Superior temporal gyrus (tissue), 1 donor: ENCODE measurements around the gene TPI1.
"Not testable (repeated sequence)": the region's sequence is repeated elsewhere in the genome, so short reads cannot be mapped to it uniquely, and the experiment has no call there.

ENCODE experiments used
- DNase-seq: peaks from one replicate; pipeline ENCODE4 v3.0.0-alpha.2; 2016; ENCODE audit errors: extremely low spot score

TPI1 gene

DNA sequence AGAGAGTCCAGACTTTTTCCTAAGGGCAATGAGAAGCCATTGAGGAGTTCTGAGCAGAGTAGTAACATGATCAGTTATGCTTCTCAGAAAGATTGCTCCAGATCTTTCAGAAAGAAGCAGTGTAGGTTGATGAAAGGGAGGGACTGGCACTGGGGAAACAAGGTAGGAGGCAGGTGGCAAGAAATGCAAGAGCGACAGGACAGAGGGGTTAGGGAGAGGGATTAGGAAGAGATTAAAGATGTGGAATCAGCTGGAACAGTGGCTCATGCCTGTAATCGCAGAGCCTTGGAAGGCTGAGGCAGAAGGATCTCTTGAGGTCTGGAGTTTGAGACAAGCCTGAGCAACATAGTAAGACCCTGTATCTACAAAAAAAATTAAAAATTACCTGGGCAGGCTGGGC lies 19.7 kb upstream of the TPI1 start:
- no peak for DNase-seq

DNA sequence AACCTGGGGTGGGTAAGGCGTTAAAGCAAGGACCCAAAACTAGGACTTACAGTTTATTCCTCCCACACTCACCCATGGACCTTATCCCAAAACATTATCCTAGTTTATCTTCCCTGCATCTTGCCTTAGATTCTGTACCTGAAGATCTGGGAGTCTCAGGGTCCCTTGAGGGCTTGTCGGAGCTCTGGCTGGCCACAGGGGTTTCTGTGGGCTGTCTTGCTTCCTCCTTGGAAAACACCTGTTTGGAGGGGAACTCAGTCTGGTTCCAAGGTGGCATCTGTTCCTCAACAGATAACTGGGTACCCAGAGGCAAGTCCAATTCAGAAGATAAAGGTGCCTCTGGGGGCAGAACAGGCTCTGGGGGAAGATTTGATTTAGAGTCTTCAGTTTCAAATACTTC lies 17.9 kb upstream of the TPI1 start:
- DNase-seq, result no peak

DNA sequence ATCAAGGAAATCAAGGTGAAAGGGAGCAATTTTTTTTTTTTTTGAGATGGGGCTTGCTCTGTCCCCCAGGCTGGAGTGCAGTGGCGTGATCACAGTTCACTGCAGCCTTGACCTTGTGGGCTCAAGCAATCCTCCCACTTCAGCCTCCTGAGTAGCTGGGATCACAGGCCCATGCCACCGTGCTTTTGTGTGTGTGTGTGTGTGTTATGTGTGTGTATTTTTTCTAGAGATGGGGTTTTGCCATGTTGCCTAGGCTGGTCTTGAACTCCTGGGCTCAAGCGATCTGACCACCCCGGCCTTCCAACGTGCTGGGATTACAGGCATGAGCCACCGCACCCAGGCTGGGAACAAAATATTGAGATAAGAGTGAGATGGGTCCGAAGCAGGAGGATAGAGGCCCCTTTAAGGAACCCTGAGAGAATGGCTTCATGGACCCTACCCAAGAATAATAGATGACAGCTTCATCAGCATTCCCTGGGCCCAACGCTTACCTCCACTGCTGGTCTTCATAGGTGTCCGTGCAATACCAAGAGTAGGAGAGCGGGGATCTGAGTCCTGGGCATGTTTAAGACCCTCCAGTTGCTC lies 17.3 kb upstream of the TPI1 start:
- no peak for DNase-seq

DNA sequence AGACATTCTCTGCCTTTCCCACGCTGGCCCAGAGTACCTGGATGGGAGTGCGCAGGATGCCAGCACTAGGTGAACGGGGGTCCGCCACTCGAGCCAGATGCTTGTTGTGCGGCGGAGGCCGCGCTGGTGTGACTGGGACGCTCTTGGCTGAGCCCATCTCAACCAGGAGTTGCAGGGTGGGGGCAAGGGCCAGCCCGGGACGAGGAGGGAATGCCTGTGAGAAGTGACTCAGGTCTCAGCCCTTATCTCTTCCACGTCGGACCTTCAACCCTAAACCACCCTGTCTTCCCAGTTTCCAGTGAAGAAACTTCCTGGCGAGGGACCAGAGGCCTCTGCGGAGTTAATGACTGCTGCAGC lies 16.6 kb upstream of the TPI1 start:
- no peak for DNase-seq

DNA sequence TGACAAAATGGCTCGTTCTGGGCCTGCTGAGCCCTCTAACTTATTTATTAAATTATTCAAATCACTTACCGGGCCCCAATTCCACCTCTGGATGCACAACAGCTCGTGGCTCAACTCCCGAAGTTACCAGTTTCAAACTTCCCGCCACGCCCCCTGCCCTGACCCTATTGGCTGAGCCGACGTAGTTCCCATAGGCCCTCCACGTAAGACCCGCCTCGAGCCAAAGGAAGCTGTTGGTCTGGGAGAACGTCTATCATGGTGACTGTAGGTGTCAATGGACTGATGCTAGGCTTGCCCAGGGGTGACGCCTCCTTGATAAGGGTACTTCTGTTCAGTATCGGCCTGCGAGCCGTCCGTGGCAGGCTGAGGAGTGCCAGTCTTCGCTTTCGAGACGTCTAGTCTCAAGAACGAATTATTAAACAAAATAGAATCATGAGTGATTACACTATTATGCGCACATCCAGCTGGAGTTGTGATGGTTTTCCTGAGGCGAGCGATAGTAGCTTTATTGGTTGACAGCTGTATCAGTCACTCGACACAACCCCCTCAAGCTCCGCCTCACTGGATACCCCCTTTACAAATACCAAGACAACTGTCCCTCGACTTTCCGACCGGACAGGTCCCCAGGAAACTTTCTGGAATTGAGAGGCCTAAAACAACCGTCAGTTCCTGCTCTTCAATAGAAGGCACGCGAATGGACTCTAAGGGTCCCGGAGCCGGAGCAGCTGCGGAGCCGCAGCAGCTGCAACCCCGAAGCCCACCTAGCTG lies 16.0 kb upstream of the TPI1 start, which contains the start of gene CDCA3:
TSS of gene CDCA3 (minus strand) at position 134 of the 768 bp plus-strand sequence. CDS start 334 bp downstream, outside the sequence.
- peak; percentile 99 for DNase-seq

DNA sequence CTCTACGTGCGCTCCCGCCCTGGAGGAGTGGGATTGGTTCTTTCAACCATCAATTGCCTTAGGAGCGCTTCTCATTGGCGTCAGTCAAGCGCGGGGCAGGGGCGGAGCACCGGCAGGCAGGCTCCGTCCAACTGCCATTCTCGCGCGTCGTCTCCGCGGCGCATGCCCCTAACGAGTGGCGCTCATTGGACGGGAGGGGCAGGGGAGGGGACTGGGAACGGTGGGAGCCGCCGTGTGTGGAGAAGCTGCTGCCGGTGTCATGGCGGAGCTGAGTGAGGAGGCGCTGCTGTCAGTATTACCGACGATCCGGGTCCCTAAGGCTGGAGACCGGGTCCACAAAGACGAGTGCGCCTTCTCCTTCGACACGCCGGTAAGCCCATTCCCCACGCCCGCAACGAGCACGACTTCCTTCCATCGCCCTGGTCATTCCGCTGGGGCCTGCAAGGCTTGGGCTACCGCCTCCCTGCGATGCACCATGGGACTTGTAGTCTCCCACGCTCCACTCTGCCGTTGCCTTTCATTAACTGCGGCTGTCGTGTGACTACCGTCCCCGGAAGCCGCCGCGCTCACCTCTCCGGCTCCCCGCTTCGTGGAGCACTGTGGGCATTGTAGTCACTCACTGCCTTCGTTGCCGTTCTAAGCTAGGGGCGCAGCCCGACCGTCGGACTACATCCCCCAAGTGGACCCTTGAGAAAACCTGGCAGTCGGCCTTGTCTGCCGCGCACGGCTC lies 15.2 kb upstream of the TPI1 start, which contains the start of gene USP5:
TSS of gene USP5 (plus strand) at position 230 of the 730 bp plus-strand sequence. CDS start at position 260, 30 bp downstream.
- peak; percentile 100 for DNase-seq

DNA sequence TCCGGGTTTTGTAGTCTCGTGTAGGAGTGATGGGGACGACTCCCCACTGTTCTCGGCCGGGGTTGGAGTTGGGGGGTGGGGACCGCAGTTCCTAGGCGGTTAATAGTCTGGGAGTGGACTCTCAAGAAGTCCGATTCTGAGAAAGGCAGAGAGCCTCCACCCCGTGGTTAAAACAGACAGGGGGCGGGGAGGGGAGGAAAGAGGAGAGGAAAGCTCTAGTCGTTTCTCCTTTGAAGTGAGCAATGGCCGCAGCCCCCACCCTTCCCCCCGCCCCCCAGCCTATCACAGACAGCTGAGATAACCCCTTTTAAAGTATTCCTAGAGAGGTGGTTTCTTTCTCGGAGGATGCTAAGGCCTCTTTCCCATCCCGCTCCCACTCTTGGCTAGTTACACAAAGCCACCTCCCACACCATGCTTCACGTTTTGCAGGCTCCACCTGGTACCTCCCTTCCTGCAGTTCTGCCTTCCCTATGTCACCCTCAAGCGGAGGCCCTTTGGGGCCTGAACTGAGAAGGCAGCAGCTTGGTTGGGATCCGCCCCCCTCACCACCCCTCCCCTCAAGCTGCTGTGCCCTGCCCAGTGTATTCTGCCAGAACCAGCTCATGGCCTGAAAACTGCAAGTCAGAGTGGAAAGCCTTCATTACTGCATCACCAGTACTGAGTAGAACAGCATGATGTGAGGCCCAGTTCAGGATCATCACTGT lies 14.5 kb upstream of the TPI1 start:
- peak; percentile 32 for DNase-seq

DNA sequence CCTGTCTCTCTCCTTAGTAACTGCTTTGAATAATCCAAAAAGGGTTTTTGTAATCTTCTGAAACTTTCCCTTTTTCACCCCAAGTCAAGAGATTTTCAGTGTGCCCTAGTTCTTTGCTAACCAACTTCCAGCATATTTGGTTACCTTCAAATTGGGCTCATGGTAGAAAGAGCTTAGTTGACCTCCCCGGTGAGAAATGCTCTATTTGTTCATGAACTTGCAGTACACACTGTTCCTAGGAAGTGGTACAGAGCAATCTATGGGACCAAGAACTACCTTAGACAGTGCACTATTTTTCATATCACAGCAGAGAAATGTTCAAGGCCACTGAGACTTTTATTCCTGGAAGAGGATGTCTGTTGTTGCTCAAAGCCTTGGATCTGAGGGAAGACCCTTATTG lies 13.7 kb upstream of the TPI1 start:
- no peak for DNase-seq

DNA sequence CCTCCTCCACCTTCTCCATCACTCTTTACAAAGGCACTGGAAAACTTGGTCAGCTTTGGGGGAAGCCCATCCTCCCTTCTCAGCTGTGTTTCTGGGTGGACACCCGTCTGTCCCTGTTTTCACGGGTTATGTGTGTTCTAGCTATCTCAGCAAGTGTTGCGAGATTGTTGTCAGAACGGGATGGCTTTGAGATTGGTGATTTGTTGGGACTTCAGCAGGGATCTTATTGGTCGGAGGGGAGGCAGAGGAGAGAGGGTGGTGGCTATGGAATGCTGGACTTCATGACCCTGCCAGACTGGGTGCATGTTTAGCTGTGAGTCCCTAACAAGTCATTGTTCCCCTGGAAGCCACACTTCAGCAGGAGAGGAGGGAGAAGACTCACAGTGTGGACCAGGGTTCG lies 13.3 kb upstream of the TPI1 start:
- no peak for DNase-seq

DNA sequence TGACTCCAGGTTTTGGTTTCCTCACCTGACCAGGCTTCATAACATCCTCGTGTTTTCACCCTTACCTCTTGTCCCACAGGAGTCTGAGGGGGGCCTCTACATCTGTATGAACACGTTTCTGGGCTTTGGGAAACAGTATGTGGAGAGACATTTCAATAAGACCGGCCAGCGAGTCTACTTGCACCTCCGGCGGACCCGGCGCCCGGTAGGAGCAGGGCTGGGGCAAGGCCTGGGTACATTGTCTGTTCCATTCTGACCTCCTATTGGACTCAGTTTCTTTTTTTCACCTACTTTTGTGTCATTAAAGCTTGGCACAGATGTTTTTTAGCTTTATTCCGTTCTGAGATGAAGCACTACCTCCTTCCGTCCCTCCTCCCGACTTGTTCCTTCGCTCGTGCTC lies 12.0 kb upstream of the TPI1 start:
- DNase-seq, result no peak

DNA sequence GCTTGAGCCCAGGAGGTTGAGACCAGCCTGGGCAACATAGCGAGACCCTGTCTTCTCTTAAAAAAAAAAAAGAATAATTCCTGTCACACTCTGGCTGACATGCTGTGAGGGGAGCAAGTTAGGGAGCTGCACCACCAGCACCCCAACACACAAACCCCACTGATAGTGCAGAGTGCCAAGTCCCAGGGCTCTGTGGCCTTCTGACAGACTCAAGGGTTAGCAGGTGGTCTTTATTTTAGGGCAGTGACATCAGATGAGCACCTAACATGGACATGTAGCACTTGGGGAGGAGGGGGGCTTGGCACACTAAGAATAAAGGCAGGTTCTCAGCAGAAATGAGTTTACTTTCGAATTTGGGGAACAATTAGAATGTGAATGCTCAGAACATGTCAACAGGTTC lies 8.5 kb upstream of the TPI1 start:
- DNase-seq, result no peak

DNA sequence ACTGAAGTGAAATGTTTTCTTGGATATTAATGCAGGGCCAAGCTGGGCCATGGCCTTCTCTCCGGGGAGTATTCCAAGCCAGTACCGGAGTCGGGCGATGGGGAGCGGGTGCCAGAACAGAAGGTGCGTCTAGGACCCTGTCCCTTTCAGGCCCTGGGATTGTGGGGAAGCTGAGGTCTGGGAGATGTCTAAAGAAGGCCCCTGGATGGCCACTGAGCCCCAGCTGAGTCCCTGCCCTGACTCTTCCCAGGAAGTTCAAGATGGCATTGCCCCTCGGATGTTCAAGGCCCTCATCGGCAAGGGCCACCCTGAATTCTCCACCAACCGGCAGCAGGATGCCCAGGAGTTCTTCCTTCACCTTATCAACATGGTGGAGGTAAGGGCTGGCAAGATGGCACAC lies 7.2 kb upstream of the TPI1 start:
- DNase-seq, result no peak

DNA sequence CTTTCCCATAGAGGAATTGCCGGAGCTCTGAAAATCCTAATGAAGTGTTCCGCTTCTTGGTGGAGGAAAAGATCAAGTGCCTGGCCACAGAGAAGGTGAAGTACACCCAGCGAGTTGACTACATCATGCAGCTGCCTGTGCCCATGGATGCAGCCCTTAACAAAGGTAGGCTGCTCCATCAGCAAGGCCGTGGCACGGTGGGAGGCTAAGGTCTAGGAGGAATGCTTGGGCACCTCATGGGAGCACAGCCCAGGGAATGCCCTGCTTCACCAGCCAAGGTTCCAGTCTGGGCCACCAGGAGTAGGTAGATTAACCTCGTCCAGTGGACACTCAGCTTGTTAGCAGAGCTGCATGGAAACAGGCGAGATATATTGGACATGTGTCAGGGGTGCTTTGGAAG lies 6.4 kb upstream of the TPI1 start:
- no peak for DNase-seq

DNA sequence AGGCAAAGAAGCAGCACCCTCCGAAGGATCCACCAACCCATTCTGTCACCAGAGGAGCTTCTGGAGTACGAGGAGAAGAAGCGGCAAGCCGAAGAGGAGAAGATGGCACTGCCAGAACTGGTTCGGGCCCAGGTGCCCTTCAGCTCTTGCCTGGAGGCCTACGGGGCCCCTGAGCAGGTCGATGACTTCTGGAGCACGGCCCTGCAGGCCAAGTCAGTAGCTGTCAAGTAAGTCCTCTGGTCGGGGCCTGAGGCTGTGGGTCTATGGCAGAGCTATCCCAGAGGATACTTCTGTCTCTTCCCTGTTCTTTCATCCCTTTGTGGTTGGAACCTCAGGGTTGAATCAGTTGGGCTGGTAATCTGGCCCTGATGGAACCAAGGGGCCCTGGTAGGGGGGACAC lies 5.9 kb upstream of the TPI1 start:
- no peak for DNase-seq

DNA sequence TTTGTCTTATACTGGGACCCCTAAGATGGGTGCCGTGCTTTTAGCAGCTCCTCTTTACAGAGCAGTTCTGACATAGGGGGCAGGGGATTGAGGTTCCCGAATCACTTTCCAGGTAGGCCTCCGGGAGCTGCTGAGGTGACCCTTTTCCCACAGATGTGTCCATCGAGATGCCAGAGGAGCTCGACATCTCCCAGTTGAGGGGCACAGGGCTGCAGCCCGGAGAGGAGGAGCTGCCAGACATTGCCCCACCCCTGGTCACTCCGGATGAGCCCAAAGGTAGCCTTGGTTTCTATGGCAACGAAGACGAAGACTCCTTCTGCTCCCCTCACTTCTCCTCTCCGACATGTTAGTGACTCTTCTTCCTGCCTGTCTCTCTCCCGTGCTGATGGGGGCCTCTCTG lies 4.3 kb upstream of the TPI1 start:
- no peak for DNase-seq

DNA sequence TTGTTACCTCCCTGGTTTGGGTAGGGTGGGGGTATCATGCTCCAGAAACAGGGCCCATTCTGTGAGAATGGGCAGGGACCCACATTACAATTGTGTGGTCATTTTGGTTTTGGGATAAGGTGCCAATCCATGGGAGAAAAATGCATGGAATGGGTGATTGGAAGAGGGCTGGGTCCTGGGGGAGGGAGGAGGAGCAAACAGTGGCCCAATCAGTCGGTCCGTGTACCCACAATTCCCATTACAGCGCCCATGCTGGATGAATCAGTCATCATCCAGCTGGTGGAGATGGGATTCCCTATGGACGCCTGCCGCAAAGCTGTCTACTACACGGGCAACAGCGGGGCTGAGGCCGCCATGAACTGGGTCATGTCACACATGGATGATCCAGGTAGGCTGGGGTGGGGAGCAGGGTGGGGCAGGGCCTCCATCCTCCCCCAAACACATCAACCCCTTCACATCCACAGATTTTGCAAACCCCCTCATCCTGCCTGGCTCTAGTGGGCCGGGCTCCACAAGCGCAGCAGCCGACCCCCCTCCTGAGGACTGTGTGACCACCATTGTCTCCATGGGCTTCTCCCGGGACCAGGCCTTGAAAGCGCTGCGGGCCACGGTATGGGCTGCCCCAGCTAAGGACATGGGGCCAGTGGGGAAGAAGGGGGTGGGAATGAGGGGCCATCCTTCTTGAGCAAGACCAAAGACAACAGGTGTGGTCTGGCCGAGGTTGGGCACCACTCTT lies 3.6 kb upstream of the TPI1 start:
- no peak for DNase-seq

DNA sequence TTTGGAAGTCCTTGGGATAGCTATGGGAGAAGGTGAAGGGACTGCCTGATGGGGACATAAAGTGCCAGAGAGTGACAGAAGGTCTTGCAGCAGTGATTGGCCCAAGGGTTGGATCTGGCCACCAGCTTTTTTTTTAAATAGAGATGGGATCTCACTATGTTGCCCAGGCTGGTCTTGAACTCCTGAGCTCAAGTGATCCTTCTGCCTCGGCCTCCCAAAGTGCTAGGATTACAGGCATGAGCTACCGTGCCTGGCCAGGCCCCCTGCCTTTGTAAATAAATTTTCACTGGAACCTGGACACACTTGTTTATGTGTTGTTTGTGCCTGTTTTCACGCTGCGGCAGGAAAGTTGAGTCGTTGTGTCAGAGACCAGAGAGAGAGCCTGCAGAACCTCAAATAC lies 2.0 kb upstream of the TPI1 start:
- DNase-seq, result not testable (repeated sequence)

DNA sequence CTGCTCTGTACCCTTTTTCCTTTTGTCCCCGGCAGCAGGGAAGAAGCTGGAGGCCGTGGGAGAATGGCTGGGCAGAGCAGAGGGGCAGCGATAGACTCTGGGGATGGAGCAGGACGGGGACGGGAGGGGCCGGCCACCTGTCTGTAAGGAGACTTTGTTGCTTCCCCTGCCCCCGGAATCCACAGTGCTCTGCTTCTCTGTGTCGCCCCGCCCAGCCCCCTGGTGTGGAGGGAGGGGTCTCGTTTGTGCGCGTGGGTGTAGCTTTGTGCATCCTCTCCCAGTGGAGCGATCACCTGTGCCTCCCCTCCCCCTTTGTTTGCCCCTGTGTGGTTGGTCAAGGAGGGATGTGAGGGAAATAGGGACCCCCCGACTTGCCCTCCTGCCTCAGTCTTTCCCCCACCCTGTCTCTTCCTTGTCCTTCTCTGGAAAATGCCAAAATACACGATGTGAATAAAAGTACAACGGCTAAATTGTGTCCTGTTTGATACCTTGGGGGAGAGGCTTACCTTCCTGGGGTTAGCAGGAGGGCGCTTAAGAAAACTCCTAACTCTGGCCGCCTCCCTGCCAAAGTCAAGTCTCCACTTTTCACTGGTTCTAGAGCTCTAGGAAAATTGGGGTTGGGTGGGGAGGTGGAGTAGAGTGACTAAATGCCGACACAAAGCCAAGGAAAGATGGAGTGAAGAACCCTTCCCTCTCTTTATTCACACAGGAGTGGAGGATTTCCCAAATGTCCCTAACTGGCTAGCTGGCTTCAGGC lies 990 bp upstream of the TPI1 start:
- no peak for DNase-seq

DNA sequence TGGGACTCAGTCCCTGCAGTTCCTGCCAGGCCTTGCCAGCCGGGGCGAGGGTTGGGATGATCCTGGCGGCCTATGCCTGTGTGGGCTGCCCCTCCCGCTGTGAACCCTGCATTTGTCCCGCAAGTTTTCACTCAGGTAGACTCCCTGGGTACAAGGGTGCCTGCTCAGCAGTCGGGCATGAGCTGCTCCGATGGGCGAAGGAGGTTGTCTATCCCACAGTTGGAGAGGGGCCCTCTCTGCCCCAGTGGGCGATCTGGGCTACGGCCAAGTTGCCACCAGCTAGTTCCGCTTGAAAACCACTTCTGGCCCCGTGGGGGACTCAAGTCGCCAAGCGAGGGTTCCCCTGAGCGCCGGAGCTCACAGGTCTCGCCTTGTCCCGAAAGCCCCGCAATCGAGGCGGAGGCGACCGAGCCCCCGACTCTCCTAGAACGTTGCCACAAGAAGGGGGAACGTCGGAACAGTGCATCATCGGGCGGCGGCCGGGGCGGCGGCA lies 365 bp upstream of the TPI1 start:
- no peak for DNase-seq

DNA sequence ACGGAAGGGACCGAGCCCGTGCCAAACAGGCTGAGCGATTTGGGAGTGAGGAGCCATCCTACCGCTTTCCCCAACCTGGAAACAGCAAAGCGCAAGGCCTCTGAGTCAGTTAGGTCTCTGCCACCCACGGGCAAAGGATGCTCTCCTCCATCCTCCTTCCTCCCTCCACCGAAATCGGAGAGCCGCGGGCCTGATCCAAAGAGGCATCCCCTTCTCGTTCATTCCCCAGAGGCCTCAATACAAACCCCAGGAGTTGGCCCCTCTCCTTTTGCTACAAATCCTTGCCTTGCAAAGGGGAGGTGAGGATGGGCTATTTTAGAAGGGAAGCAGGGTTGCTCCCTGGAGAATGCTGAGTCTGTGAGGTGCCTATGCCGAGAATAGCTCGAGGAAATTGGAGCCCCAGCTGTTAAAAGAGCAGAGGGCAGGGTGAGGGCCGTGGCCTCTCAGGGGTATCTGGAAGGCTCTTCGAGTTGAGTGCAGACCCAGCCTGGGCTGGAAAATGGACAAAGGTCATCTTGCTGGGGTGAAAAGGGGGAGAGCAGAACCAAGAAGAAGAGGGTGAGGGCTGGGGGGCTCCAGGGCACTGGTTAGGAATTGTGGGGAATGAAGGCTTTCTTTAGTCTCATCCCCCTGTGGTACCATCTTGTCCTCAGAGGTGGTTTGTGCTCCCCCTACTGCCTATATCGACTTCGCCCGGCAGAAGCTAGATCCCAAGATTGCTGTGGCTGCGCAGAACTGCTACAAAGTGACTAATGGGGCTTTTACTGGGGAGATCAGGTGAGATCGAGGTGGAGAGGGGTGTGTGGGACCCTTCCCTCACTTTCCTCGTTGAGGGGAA lies 1.1 kb downstream of the TPI1 start:
- DNase-seq, result peak; percentile 8
